22Rv1 (cell line): ENCODE measurements around the gene ZNF283.

Experiments used
- ZFX ChIP-seq: fragments of 450-650 bp; IDR thresholded peaks from 2 replicates; pipeline ENCODE4 v1.6.1; 2017; ENCODE audit warnings: antibody characterized with exemption, borderline replicate concordance
- TF ChIP-seq, protein P1 (sequence below): fragments of 450-650 bp; IDR thresholded peaks from 2 replicates; pipeline ENCODE4 v1.5.1; 2017; ENCODE audit warnings: mild to moderate bottlenecking

DNA sequence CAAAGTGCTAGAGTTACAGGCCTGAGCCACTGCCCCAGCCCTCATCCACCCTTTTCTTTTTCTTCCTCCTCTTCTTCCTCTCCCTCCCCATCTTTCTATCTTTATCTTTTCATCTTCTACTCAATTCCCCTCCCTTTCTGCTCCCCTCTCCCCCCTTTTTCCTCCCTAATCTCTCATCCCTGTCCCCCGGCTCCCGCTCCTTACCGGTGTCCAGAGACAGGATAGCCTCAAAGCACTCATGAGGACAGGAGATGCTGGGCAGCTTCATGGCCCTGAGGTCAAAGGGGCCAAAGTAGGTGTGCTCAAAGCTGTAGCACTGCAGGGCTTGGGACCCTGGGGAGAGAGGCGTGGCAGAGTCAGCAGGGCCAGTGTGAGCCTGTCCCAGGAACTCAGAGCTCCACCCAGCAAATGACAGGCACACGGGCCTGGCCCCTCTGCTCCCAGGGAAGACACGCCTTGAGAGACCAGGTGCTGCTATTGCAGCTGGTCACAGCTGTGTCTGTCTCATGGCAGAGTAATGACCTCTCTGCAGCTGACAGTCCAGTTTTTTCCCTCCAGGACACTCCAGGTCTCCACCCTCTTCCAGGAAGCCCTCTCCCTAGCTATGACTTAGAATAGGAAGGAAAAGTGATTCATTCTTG lies 27.5 kb upstream of the ZNF283 start:
- TF ChIP-seq, protein P1, sequence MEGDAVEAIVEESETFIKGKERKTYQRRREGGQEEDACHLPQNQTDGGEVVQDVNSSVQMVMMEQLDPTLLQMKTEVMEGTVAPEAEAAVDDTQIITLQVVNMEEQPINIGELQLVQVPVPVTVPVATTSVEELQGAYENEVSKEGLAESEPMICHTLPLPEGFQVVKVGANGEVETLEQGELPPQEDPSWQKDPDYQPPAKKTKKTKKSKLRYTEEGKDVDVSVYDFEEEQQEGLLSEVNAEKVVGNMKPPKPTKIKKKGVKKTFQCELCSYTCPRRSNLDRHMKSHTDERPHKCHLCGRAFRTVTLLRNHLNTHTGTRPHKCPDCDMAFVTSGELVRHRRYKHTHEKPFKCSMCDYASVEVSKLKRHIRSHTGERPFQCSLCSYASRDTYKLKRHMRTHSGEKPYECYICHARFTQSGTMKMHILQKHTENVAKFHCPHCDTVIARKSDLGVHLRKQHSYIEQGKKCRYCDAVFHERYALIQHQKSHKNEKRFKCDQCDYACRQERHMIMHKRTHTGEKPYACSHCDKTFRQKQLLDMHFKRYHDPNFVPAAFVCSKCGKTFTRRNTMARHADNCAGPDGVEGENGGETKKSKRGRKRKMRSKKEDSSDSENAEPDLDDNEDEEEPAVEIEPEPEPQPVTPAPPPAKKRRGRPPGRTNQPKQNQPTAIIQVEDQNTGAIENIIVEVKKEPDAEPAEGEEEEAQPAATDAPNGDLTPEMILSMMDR, result no peak
- no peak for TF ChIP-seq ZFX
